Adrenal gland (tissue), 5 donors: ENCODE results near the gene PLEK2.

Source experiments
- CTCF ChIP-seq, 6 experiments: fragments of 450-650 bp in 4 of 6; fragments of 200-600 bp in 2 of 6; sonication (generic) in 1 of 6; IDR thresholded peaks; 1 replicate in 5 of 6; 2 replicates in 1 of 6; pipeline versions ENCODE4 v1.5.1 to v1.8.0; 2016 to 2021; ENCODE audit warnings: antibody characterized with exemption in 6 of 6, mild to moderate bottlenecking in 2 of 6, moderate library complexity in 1 of 6
- POLR2A ChIP-seq, 2 donors: fragments of 450-650 bp; IDR thresholded peaks; one replicate each; pipeline ENCODE4 v1.6.1; 2017; ENCODE audit warnings: antibody characterized with exemption in 2 of 2, mild to moderate bottlenecking in 2 of 2, moderate library complexity in 1 of 2
- donor health status: DM: no; HTN: no; CAD: no.

- TF ChIP-seq CTCF (IDR thresholded peaks at IDR 0.05) (no peak), POLR2A (IDR thresholded peaks at IDR 0.05) (no peak)
These were observed 38.6 kb downstream of the PLEK2 start for GRCh38 chr14:67373347-67373746.
